WTC11 (cell line): Measurements from ENCODE around the gene CD3E.

Experiments
- ATF2 ChIP-seq: sonication (generic); formaldehyde crosslinking; IDR thresholded peaks from 2 replicates; pipeline ENCODE4 v1.8.1; 2022; ENCODE audit warnings: low read depth, missing genetic modification reagents, borderline replicate concordance
- CREB1 ChIP-seq: sonication (generic); formaldehyde crosslinking; IDR thresholded peaks from 2 replicates; pipeline ENCODE4 v1.8.0; 2023; ENCODE audit warnings: mild to moderate bottlenecking, missing genetic modification reagents
- CTCF ChIP-seq: fragments of 200-600 bp; IDR thresholded peaks from 2 replicates; pipeline ENCODE4 v1.8.0; 2022; ENCODE audit warnings: antibody characterized with exemption
- E2F1 ChIP-seq: sonication (generic); formaldehyde crosslinking; IDR thresholded peaks from 2 replicates; pipeline ENCODE4 v1.8.0; 2022; ENCODE audit warnings: mild to moderate bottlenecking, missing genetic modification reagents
- JUN ChIP-seq: sonication (generic); formaldehyde crosslinking; IDR thresholded peaks from 2 replicates; pipeline ENCODE4 v1.8.0; 2023; ENCODE audit warnings: mild to moderate bottlenecking, missing genetic modification reagents
- NFYB ChIP-seq: sonication (generic); formaldehyde crosslinking; conservative IDR thresholded peaks from 2 replicates; pipeline ENCODE4 v1.8.0; 2022; ENCODE audit warnings: low read depth, missing genetic modification reagents
- SP1 ChIP-seq: sonication (generic); formaldehyde crosslinking; conservative IDR thresholded peaks from 2 replicates; pipeline ENCODE4 v1.8.1; 2022; ENCODE audit warnings: missing genetic modification reagents
- TP53 ChIP-seq: sonication (generic); formaldehyde crosslinking; IDR thresholded peaks from 2 replicates; pipeline ENCODE4 v1.8.1; 2023; ENCODE audit warnings: mild to moderate bottlenecking, missing genetic modification reagents
- USF2 ChIP-seq: sonication (generic); formaldehyde crosslinking; IDR thresholded peaks from 2 replicates; pipeline ENCODE4 v1.8.1; 2023; ENCODE audit warnings: mild to moderate bottlenecking, missing genetic modification reagents, moderate library complexity
- ZBTB21 ChIP-seq: sonication (generic); formaldehyde crosslinking; IDR thresholded peaks from 2 replicates; pipeline ENCODE4 v1.8.1; 2023; ENCODE audit warnings: mild to moderate bottlenecking, missing genetic modification reagents, borderline replicate concordance
- ZNF138 ChIP-seq: sonication (generic); formaldehyde crosslinking; conservative IDR thresholded peaks from 2 replicates; pipeline ENCODE4 v1.8.1; 2022; ENCODE audit warnings: mild to moderate bottlenecking, moderate library complexity, missing genetic modification reagents
- ZNF512 ChIP-seq: sonication (generic); formaldehyde crosslinking; IDR thresholded peaks from 2 replicates; pipeline ENCODE4 v1.8.1; 2022; ENCODE audit warnings: missing genetic modification reagents, borderline replicate concordance

DNA sequence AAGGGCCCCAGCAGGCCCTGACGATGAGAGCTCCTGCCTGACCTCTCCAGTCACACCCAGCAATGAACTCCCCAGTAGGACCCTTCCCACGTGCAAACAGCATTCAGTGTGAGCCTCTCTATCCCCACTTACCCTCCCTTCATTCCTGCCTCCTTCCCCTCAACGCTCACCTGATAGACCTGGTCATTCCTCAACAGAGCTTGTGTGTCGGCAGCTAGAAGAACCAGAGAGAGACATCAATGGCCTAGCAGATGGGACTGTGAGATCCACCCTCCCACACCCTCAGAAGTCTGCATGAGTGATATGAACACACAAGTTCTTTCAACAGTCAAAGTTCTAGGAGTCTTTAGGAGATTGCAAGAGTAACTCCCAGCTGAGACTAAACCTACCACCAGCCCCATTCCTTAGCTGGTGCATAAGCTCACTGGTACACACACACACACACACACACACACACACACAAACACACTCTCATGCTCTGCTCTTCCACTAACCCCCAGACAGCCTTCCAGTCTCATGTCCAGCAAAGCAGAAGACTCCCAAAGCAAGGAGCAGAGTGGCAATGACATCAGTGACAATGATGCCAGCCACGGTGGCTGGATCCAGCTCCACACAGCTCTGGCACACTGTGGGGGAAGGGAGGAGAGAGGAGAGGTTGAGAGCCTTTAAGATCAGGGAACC is 34.9 kb downstream of the CD3E start:
- TF ChIP-seq CTCF (no peak), JUN (CRISPR knock-in tag) (no peak), ZNF138 (no peak), ZNF512 (CRISPR knock-in tag) (no peak), TP53 (CRISPR knock-in tag) (no peak), ATF2 (CRISPR knock-in tag) (no peak), CREB1 (CRISPR knock-in tag) (no peak), SP1 (CRISPR knock-in tag) (no peak), NFYB (CRISPR knock-in tag) (no peak), E2F1 (no peak), USF2 (no peak), ZBTB21 (CRISPR knock-in tag) (no peak)
